Endothelial cell of umbilical vein (primary cell): ENCODE data around the gene ELP4.

Source experiments
- EZH2 ChIP-seq: IDR thresholded peaks from 2 replicates; pipeline ENCODE4 v1.6.1; 2012; ENCODE audit warnings: borderline replicate concordance, low read depth, mild to moderate bottlenecking, moderate library complexity, low read length, inconsistent platforms; ENCODE audit not compliant: severe bottlenecking
- JUN ChIP-seq: IDR thresholded peaks from 2 replicates; pipeline ENCODE4 v1.6.1; 2011; ENCODE audit warnings: borderline replicate concordance, low read depth; ENCODE audit not compliant: insufficient read length, insufficient read depth
- MYC ChIP-seq: IDR thresholded peaks from one replicate; pipeline ENCODE4 v1.6.1; 2011; ENCODE audit warnings: mild to moderate bottlenecking, low read depth, low read length
- POLR2A ChIP-seq: IDR thresholded peaks from 2 replicates; pipeline ENCODE4 v1.6.1; 2012; ENCODE audit warnings: low read depth, mild to moderate bottlenecking, control low read depth, low read length
- POLR2AphosphoS5 ChIP-seq: IDR thresholded peaks from 2 replicates; pipeline ENCODE4 v1.6.1; 2012; ENCODE audit warnings: low read depth, mild to moderate bottlenecking, control low read depth, low read length, moderate library complexity; ENCODE audit not compliant: insufficient read depth
- TF ChIP-seq, protein P1 (sequence below), 2 donors: IDR thresholded peaks; 1 replicate in 1 of 2; 2 replicates in 1 of 2; pipeline ENCODE4 v1.5.1; 2011; ENCODE audit warnings: low read length in 2 of 2, mild to moderate bottlenecking in 2 of 2, moderate library complexity in 2 of 2, control low read depth in 1 of 2, inconsistent platforms in 1 of 2, low read depth in 1 of 2; ENCODE audit not compliant: insufficient read depth in 1 of 2; ENCODE audit errors: extremely low read depth in 1 of 2
- TF ChIP-seq, protein P2 (sequence below): IDR thresholded peaks from 2 replicates; pipeline ENCODE4 v1.6.1; 2011; ENCODE audit not compliant: insufficient read depth, insufficient read length

GRCh38 chr11:31464436-31464835, 45.1 kb upstream of the ELP4 start:
- no peak for TF ChIP-seq POLR2A
- no peak for TF ChIP-seq MYC
- TF ChIP-seq, protein P1, sequence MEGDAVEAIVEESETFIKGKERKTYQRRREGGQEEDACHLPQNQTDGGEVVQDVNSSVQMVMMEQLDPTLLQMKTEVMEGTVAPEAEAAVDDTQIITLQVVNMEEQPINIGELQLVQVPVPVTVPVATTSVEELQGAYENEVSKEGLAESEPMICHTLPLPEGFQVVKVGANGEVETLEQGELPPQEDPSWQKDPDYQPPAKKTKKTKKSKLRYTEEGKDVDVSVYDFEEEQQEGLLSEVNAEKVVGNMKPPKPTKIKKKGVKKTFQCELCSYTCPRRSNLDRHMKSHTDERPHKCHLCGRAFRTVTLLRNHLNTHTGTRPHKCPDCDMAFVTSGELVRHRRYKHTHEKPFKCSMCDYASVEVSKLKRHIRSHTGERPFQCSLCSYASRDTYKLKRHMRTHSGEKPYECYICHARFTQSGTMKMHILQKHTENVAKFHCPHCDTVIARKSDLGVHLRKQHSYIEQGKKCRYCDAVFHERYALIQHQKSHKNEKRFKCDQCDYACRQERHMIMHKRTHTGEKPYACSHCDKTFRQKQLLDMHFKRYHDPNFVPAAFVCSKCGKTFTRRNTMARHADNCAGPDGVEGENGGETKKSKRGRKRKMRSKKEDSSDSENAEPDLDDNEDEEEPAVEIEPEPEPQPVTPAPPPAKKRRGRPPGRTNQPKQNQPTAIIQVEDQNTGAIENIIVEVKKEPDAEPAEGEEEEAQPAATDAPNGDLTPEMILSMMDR (IDR thresholded peaks at IDR 0.05; ENCODE audit: extremely low read depth in 1 of 2, insufficient read depth in 1 of 2, low read depth in 1 of 2, low read length in 2 of 2), result no peak
- TF ChIP-seq POLR2AphosphoS5, result no peak
- TF ChIP-seq EZH2, result no peak
- TF ChIP-seq, protein P2, sequence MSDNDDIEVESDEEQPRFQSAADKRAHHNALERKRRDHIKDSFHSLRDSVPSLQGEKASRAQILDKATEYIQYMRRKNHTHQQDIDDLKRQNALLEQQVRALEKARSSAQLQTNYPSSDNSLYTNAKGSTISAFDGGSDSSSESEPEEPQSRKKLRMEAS, result no peak
- TF ChIP-seq JUN, result no peak
